GM21737 (cell line): ENCODE measurements around the gene PLXNB2.
A peak's percentile ranks its signal among the peaks of the same experiment; 100 is the strongest.

Experiments used
- ATAC-seq: cut with Tn5 transposase; IDR thresholded peaks from one replicate; pipeline ENCODE4 v1.9.1; 2021; ENCODE audit warnings: mild to moderate bottlenecking, moderate library complexity; ENCODE audit not compliant: unreplicated experiment

PLXNB2 gene

DNA sequence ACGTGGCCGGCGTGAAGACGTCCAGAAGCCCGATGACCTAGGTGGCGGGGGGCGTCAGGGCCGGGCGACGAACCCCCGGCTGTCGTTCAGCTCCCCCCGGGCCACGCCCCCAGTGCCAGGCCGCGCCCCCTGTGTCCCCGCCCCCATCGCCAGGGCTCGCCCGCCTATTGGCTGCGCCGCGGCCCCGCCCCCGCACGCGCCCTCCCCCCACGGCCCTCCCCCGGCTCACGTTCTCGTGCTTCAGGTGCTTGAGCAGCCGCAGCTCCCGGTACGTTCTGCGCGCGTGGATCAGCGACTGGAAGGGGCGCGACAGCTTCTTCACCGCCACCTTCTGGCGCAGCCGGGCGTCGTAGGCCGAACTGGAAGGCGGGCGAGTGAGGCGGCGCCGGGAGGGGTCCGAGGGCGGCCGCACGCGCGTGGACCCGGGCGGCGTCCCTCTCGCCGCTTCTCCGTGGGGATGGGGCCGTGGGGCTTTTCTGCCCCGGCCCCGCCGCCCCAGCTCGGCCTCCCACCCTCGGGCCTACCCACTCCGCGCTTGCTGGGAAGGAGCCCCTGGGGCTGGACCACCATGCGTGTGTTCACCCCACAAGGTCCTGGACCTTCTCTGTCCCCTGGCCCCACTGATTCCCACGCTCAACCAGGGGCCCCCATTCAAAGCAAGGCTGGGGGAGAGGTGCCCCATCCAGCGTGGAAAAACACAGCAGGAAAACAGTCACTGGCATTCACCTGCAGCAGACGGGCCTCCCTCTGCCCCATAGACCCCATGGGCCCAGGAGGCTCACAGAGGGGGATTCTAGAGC lies 39.7 kb downstream of the PLXNB2 start:
- ATAC-seq = no peak

DNA sequence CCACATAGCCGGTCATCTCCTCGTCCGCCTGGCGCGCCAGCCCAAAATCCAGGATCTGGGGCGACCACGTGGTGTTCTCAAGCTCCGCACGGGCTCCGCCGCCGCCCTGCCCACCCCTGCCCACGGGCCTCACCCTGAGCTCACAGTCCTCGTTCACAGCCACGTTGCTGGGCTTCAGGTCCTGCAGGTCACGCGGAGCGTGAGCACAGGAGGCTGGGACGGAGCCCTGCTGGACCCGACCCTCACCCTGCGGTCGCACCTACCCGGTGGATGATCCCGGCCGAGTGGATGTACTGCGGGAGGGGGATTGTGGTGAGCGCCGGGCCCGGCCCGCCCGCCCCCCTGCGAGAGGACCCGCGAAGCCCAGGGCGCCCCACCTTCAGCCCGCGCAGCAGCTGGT lies 40.5 kb downstream of the PLXNB2 start:
- no peak for ATAC-seq

DNA sequence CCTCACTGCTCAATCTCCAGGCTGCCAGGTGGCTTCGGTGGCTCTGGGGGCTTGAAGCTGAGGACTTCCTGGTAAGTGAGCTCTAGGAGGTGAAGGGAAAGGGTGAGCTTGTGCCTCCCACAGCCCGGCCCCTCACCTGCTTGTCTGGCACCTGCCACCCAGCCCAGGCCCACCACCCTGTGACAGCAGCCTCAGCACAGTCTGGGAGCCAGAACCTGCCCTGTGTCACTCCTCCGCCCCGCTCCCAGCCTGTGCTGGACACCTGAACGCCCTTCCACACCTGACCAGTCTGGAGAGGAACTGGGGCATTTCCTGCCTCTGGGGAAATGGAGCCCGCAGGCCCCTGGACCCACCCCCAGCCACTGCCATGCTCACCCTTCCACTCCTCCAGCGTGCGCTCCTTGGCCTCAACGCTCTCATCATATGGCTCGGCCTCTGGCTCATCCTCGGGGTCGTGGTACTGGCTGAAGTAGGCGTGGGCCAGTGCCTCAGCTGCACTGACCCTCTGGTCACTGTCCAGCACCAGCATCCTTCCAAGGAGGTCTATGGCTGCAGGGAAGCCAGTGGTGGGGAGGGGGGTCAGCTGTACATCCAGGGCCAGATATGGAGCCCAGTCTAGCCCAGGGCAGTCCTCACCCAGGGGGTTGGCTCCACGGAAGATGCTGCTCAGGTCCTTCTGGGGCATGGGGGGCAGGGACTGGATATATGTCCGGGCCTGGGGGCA lies 42.3 kb downstream of the PLXNB2 start:
- no peak for ATAC-seq

DNA sequence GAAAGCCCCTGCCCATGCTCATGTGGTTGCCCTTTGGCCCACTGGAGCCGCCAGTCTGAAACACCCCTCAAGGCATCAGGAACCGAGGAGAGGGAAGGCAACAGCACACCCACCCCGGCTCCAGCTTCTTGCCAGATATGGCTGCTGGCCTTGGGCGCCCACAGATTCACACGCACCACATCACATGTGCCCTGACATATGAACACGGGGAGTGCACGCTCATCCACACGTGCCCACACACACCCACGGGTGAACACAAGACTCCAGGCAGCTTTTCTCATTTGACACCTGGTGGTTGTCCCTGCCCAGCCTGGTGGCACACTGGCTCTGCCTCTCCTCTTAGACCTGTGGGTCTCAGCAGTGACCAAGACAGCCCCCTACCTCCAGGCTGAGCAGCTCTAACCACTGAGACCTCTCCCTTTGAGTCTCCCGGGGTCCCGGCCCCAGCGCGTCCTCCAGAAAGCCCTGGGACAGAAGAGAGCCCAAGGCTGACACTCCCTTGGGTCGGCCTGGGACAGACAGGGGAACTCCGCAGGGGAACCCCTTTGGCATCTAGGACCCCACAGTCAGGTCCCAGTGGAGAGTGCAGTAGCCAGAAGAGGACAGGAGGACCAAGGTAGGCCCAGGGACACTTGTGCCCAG lies 43.2 kb downstream of the PLXNB2 start:
- no peak for ATAC-seq

DNA sequence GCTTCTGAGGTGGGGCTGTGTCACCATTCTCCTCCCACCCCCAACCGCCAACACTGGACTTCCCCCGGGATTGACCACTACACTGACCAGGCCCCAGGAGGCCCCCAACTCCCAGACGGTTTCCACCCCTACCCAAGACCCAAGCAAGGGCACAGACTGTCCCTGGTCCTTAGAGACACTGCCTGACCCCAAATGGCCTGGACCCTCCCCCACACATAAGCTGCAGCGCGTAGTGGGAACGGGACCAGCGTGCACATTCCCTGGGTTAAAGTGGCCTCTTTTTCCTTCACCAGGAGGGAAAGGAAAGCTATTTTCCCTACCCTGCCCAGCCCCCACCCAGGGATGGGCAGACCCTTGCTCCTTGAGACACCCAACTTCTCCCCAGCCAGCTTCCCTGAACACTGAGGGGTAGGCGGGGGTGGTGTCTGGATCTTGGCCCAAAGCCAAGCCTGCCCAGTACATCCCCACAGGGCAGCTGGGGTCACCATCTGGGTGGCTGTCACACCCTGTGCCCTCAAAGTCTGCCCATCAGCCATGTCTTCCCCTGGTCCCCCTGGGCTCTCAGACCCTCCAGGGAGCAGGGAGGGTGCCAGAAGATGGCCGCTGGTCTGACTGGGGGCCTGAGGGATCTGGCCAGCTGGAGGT lies 44.4 kb downstream of the PLXNB2 start:
- no peak for ATAC-seq

DNA sequence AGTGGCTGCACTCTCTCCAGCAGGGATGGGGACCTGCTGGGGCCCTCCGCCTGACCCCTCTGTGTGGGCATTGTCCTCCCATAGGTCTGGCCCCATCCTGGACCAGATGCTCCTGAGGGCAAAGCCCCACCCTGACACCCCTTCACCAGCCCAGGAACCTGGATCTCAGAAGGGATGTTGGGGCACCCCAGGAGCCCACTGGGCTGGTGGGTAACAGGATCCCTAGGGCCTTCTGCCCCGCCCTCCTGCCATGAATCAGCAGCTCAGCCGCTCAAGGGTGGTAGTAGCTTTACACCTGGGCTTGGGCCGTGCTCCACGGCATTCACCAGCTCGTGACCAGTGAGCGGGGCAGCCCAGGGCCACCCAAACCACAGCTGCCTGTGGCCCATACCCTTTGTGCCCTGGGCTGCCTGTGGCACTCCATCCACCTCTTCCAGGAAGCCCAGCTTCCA lies 45.0 kb downstream of the PLXNB2 start:
- ATAC-seq = no peak

DNA sequence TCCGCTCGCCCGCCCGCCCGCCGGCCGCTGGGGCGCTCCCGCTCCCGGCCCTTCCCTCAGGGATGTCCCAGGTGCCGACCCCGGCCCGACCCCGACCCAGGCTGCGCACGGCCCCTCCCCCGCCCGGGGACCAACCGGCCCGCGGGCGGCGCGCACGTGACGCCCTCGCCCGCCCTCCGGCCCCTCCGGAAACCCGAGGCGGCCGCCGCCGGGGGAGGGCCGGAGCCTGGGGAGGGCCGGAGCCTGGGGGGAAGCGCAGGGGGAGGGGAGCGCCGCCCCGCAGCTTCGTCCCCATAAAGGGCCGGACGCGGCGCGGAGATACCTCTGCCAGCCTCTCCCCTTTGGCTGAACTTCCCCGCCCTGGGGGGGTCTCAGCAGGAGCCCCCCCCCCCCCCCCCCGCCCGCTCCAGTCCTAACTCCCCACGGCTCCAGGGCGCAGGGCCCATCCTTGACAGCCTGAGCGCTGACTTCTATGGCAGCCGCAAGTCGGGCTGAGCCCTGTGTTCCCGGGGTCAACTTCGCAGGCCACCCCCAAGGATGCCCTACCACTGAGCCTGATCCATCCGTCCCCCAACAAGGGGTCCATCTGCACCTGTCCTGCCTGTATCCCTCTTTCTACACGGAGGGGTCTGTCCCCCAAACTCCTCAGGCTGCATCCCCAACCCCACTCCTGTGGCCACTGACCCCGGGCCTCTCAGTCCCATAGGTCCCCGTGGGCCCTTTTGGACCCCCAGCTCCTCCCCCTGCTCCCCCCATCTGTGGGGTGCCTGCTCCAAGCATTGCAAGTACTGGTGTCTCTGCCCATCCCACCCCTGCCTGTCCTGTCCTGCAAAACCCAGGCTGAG lies 45.6 kb downstream of the PLXNB2 start, which contains the start of gene MAPK12:
MAPK12 (minus strand) TSS at position 69 of the 845 bp plus-strand sequence. CDS start 174 bp downstream, outside the sequence.
- ATAC-seq = peak; percentile 33

DNA sequence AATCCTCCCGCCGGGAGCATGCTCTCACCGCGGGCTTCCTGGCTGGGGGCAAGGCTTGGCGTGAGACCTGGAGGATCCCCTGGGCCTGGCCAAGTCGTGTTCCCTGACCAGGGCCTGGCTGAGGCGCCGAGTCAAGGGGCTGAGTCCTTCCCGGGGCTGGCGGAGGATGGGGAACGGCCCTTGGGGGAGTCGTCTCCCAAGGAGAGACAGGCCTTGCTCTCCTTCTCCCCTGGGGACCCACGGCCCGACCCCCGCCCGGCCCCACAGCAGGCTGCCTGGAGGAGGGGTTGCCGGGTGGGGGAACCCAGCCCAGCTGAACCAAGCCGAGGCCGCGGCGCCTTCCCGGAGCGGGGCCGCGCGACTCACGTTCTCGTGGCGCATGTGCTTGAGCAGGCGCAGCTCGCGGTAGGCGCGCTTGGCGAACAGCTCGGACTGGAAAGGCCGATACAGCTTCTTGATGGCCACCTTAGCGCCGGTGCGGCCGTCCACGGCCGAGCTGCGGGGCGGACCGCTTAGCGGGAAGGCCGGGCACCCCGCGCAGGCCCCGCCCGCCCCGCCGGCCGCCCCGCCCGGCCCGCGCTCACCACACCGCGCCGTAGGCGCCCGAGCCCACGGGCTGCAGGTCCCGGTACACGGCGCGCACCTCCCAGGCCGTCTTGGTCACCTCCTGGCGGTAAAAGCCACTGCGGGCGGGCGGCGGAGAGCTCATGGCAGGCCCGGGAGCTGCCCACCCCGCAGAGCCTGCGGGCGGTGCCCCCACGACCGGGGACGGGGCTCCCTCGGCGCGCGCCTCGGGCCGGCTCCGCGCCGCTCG lies 46.4 kb downstream of the PLXNB2 start:
- peak; percentile 22 for ATAC-seq

DNA sequence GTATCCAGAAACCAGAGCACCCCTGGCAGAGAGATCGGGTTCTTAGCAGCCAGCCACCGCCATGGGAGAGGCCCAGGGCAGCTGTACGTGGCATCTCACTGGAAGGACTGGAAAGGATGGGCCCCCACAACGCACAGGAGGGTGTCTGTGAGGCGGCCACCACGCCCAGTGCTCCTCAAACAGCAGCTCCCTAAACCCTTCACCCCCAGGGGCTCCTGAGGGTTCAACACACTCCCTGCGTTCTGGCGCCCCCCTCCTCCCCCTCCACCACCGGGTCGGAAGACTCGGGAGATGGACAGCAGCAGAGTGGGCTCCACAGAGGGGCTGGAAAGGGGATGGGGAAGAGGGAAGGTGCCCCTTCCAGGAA lies 47.0 kb downstream of the PLXNB2 start:
- no peak for ATAC-seq

DNA sequence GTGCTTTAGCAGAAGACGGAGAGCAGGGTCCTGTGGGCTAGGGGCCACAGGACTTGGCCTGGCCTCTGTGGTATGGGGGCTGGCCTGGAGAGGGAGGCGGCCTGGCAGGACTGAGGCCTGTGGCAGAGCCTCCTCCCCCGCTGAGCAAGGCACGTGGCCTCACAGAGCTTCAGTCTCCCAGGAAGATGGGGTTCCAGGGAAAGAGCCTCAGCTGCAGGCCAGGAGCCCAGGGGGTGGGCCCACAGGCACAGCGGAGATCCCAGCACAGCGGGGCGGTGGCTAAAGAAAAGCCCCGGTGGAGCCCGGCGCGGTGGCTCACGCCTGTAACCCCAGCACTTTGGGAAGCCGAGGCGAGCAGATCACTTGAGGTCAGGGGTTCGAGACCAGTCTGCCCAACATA lies 48.1 kb downstream of the PLXNB2 start:
- no peak for ATAC-seq

DNA sequence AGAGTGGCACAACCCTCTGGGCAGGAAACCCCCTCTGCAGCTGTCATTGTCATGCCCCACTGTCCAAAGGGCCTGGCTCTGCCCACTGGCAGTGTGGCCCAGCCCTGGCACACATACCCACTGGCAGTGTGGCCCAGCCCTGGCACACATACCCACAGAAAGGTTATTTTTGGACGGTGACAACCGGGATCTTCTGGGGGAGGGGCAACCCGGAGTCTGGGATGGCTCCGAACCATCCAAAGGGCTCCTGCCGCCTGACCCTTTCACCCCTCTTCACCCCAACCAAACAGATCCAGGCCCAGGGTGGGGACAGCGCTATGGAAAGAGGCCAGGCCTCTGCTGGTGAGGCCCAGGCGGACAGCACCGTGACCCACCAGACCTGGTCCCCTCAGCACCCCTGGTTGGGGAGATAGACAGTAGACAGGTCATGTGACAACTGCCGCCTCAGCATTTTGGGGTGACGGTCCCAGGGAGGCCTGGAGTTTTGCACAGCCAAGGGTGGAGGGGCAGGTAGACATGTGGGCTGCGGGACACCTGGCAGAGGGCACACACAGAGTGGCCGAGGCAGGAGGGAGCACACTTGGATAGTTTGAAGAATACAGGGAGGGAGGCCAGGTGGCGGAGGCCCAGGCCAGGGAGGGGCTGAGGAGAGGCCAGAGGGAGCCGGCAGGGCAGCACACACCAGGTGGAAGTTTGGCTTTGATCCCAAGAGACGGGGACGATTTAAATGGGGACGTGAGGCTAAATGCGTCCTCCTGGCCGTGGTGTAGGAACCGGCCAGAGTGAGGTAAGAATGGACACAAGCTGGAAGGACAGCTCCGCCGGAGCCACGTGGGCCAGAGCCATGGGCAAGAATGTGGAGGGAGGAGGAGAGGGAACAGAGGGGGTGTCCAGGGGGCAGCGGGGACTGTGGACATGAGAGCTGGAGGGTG lies 48.8 kb downstream of the PLXNB2 start:
- ATAC-seq = no peak

DNA sequence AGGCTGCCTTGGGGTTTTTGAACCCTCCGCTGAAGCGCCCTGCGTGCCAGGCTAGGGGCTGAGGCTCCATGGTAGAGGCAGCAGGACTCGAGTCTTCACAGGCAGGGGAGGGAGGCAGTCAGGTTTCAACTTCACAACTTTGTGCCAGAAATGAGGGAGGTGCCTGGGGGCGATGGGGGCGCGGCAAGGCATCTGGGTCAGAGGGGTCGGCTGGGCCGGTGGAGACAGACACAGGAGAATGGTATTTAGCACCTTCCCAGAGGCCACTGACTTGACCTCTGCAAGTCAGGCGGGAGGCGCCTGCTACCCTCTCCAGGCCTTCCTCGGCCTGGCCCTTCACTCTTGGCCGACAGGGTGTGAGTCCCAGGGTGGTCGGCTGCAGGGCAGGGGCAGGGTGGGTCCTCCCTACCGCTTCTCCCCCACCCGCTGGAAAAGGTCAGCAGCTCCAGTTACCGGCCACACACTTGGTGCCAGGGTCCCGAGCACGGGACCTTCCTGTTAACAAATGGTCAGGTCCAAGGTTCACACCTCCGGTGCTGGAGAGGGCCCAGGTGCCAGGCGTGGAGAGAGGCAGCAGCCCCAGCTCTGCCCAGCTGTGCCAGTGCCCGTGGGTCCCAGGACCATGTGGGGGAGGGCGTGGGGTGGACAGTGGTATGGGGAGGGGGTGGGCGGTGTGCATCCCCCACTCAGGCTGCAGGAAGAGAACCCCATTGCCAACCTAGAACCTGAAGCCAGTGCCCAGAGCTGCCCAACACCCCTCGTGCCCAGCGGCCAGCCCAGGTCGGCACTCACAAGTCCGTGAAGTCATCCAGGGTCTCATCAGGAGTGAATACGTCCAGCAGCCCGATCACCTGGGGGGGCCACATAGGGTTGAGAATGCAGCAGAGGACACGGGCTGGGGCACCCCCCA lies 49.7 kb downstream of the PLXNB2 start:
- ATAC-seq = no peak

DNA sequence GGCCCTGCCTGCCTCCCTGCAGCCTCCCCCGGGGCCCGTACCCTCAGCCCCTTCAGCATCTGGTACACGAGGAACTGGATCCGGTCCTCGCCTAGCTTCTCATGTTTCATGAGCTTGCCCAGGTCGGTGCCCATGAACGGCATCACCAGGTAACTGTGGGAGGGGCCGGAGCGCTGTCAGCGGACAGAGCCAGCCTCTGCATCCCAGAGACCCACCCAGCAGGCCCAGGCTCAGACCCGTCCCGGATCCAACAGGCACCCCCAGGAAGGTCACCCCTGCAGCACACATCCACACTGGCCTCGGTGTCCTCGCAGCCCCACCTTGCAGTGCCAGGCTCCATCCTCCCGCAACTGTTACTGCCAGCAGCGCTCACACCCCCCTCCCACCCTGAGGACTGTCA lies 50.4 kb downstream of the PLXNB2 start:
- no peak for ATAC-seq

DNA sequence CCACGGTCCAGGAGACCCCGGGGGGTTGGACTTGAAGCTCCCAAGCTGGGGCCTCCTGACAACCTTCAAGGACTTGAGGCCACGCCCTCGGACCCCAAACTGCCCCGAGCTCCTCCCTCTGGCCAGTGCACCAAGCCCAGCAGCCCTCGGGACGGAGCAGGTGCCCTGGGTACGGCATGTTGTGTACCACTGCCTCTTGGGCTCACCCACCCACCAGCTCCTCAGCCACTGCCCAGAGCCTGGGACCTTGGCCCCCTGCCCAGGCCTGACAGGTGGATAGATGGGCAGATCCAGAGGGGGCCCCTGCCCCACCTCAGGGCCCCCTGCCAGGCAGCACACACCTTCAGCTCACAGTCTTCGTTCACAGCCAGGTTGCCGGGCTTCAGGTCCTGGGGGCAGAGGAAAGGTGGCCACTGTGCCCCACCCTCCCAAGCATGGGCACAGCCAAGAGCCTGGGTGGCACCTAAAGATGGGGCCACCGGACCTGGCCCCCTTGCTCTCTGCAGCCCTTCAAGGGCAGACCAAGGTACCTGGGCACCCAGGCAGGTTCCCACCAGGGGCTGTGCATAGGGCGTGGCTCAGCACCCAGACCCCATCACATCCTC lies 51.1 kb downstream of the PLXNB2 start:
- ATAC-seq = no peak

DNA sequence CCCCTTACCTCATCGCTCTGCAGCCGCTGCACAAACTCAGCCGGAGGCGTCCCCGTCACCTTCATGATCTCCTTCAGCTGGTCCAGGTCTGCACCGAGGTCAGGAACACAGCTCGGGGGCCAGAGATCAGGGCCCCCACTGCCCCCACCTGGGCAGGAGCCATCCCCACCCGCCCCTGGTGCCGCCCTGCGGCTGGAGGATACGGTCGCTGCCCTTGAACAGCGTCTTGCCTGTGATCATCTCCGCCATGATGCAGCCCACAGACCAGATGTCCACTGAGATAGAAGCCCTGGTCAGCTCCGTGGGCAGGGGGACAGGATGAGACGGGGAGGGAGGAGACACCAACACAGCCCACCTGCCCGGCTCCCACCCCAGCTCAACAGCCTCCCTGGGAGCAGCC lies 51.8 kb downstream of the PLXNB2 start:
- ATAC-seq = no peak

DNA sequence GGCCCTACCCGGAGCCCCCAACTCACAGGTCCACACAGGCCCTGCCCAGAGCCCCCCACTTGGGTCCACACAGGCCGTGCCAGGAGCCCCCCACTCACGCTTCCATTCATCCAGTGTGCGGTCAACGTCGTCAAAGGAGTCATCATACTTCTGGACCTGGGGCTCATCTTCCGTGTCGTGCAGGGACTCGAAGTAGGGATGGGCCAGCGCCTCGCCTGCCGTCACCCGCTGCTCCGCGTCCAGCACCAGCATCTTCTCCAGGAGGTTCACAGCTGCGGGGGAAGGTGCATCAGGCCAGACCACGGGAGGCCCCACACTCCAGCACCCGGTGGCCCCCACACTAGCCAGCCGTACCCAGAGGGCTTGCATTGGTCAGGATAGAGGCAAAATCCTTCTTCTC lies 52.3 kb downstream of the PLXNB2 start:
- no peak for ATAC-seq

DNA sequence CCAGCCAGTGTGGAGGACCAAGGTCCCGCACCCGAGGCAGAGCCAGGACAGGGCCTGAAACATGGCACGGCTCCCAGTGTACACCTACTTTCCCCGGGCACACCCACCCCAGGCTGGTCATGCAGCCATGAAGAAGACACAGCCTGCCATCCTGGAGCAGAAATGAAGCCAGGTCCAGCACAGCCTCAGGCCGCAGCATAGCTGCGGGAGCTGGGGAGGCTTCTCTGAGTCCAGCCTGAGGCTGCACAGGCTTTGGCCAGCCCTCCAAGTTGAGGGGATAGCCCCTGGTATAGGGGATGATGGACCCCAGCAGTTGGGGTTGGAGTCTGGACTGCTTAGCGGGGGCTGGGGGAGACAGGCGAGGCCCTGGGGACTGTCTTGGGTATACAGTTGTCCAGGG lies 53.5 kb downstream of the PLXNB2 start:
- ATAC-seq = no peak
